ENCODE data around the gene CWC22.

The CWC22 gene

GRCh38 chr2:179925713-179926112, 81.4 kb downstream of the CWC22 start:
- no peak overlapping the region for H3K4me3 ChIP-seq (ENCODE audit: low read depth, low read length)
- TF ChIP-seq CTCF (IDR thresholded peaks at IDR 0.05; ENCODE audit: borderline replicate concordance, insufficient read depth, low read depth, low read length) = no peak

GRCh38 chr2:179917272-179917671, 89.8 kb downstream of the CWC22 start:
- no peak for TF ChIP-seq CTCF (IDR thresholded peaks at IDR 0.05; ENCODE audit: borderline replicate concordance, insufficient read depth, low read depth, low read length)
- no peak overlapping the region for H3K4me3 ChIP-seq (ENCODE audit: low read depth, low read length)

GRCh38 chr2:179915395-179915992, 91.6 kb downstream of the CWC22 start:
- TF ChIP-seq CTCF (IDR thresholded peaks at IDR 0.05; ENCODE audit: borderline replicate concordance, insufficient read depth, low read depth, low read length) = no peak
- no peak overlapping the region for H3K4me3 ChIP-seq (ENCODE audit: low read depth, low read length)

- no peak overlapping the region for H3K4me3 ChIP-seq (ENCODE audit: low read depth, low read length)
- no peak for TF ChIP-seq CTCF (IDR thresholded peaks at IDR 0.05; ENCODE audit: borderline replicate concordance, insufficient read depth, low read depth, low read length)
These were observed 93.3 kb downstream of the CWC22 start for GRCh38 chr2:179913809-179914208.

GRCh38 chr2:179911569-179911968, 95.5 kb downstream of the CWC22 start:
- H3K4me3 ChIP-seq (ENCODE audit: low read depth, low read length) = no peak overlapping the region
- no peak for TF ChIP-seq CTCF (IDR thresholded peaks at IDR 0.05; ENCODE audit: borderline replicate concordance, insufficient read depth, low read depth, low read length)

- no peak for TF ChIP-seq CTCF (IDR thresholded peaks at IDR 0.05; ENCODE audit: borderline replicate concordance, insufficient read depth, low read depth, low read length)
- H3K4me3 ChIP-seq (ENCODE audit: low read depth, low read length) = no peak overlapping the region
These were observed 96.4 kb downstream of the CWC22 start for GRCh38 chr2:179910735-179911113.

- no peak overlapping the region for H3K4me3 ChIP-seq (ENCODE audit: low read depth, low read length)
- no peak for TF ChIP-seq CTCF (IDR thresholded peaks at IDR 0.05; ENCODE audit: borderline replicate concordance, insufficient read depth, low read depth, low read length)
These were observed 97.0 kb downstream of the CWC22 start for GRCh38 chr2:179909845-179910734.

Measured in GM12875 (cell line).